Fibroblast of skin of left biceps (primary cell): ENCODE data around the gene SLC24A3.

Source experiments
- DNase-seq, 2 experiments: peaks; one replicate each; pipeline ENCODE4 v3.0.0-alpha.2; 2013; ENCODE audit warnings: low read depth in 2 of 2

Gene SLC24A3

GRCh38 chr20:19271879-19272651 is 59.6 kb downstream of the SLC24A3 start:
- DNase-seq: no peak

GRCh38 chr20:19272976-19273654 is 60.7 kb downstream of the SLC24A3 start:
- DNase-seq: no peak

GRCh38 chr20:19274001-19274400 is 61.6 kb downstream of the SLC24A3 start:
- DNase-seq: no peak

- no peak for DNase-seq
Measured at GRCh38 chr20:19274412-19275015, 62.1 kb downstream of the SLC24A3 start.

- DNase-seq: no peak
Measured at GRCh38 chr20:19275038-19275629, 62.7 kb downstream of the SLC24A3 start.

- no peak for DNase-seq
Measured at GRCh38 chr20:19275630-19276071, 63.2 kb downstream of the SLC24A3 start.

GRCh38 chr20:19277381-19277780 is 64.9 kb downstream of the SLC24A3 start:
- DNase-seq: no peak

GRCh38 chr20:19283490-19284025 is 71.1 kb downstream of the SLC24A3 start:
- no peak for DNase-seq

GRCh38 chr20:19284400-19285178 is 72.1 kb downstream of the SLC24A3 start:
- DNase-seq: no peak

GRCh38 chr20:19285436-19285835 is 73.0 kb downstream of the SLC24A3 start:
- no peak for DNase-seq

- DNase-seq: no peak
Measured at GRCh38 chr20:19288061-19288460, 75.6 kb downstream of the SLC24A3 start.

- DNase-seq: no peak
Measured at GRCh38 chr20:19288636-19289035, 76.2 kb downstream of the SLC24A3 start.

GRCh38 chr20:19289451-19289850 is 77.0 kb downstream of the SLC24A3 start:
- DNase-seq: no peak

GRCh38 chr20:19291024-19291817 is 78.8 kb downstream of the SLC24A3 start:
- DNase-seq: no peak

- DNase-seq: no peak
Measured at GRCh38 chr20:19291818-19292132, 79.3 kb downstream of the SLC24A3 start.

GRCh38 chr20:19292254-19292653 is 79.8 kb downstream of the SLC24A3 start:
- DNase-seq: no peak

- no peak for DNase-seq
Measured at GRCh38 chr20:19295076-19295475, 82.6 kb downstream of the SLC24A3 start.

GRCh38 chr20:19298652-19299051 is 86.2 kb downstream of the SLC24A3 start:
- no peak for DNase-seq

GRCh38 chr20:19300395-19300794 is 88.0 kb downstream of the SLC24A3 start:
- no peak for DNase-seq

GRCh38 chr20:19301142-19301541 is 88.7 kb downstream of the SLC24A3 start:
- DNase-seq: no peak

GRCh38 chr20:19301843-19302242 is 89.4 kb downstream of the SLC24A3 start:
- DNase-seq: no peak
